AG04450 (cell line): Measurements from ENCODE around the gene CALY. TPM values are rescaled to one million over a fixed set of nuclear protein-coding genes. Genes with fewer than 3 reads are reported as not detected.

Source experiments
- CTCF ChIA-PET: fragments of 300-600, 350-600 bp; formaldehyde crosslinking; extraction: SDS; loops from one replicate; lab custom pipeline; 2022; ENCODE audit warnings: antibody characterized with exemption, inconsistent platforms; lab: Charles Lee
- POLR2A ChIA-PET: fragments of 350-600 bp; formaldehyde crosslinking; extraction: SDS; loops from one replicate; lab custom pipeline; 2021; ENCODE audit warnings: antibody characterized with exemption, inconsistent platforms; lab: Yijun Ruan, JAX
- DNase-seq: peaks from one replicate; pipeline ENCODE4 v3.0.0-alpha.2; 2011; ENCODE audit warnings: low read depth, low spot score
- H3K27ac ChIP-seq: one replicate; pipeline ENCODE4 v1.5.1; 2012; ENCODE audit warnings: low read depth, low read length, control low read depth
- H3K27me3 ChIP-seq: one replicate; pipeline ENCODE4 v1.6.0; 2012; ENCODE audit warnings: low read length; ENCODE audit not compliant: control insufficient read depth, insufficient read depth
- H3K4me3 ChIP-seq: 2 replicates; pipeline ENCODE4 v1.5.1; 2011; ENCODE audit warnings: mild to moderate bottlenecking, low read depth, low read length, control low read depth
- H3K9me3 ChIP-seq: 2 replicates; pipeline ENCODE4 v1.5.1; 2012; ENCODE audit warnings: low read length; ENCODE audit not compliant: control insufficient read depth, insufficient read depth
- polyA plus RNA-seq: library from polyadenylated mRNA; depleted of rRNA; stranded (reverse); fragments of >200 nt; gene quantifications from 2 replicates; pipeline ENCODE4 v1.2.3, GENCODE V29; 2011
- TF ChIP-seq, protein P1 (sequence below): IDR thresholded peaks from 2 replicates; pipeline ENCODE4 v1.5.1; 2011; ENCODE audit warnings: low read depth, low read length, control low read depth, inconsistent platforms

Gene CALY
- polyA plus RNA-seq, 1 experiment = 0.16 TPM

DNA sequence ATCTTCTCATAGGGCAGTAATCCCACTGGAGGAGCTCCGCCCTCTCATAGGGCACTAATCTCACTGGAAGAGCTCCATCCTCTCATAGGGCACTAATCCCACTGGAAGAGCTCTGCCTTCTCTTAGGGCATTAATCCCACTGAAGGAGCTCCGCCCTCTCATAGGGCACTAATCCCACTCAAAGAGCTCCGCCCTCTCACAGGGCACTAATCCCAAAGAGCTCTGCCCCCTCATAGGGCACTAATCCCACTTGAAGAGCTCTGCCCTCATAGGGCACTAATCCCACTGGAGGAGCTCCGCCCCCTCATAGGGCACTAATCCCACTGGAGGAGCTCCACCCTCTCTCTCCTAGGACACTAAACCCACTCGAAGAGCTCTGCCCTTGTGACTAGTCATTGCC is 24.5 kb upstream of the CALY start:
- Histone ChIP-seq H3K4me3 (no peak overlapping the region), H3K27ac (no peak overlapping the region), H3K9me3 (no peaks in the 10 kb centered on the region; the same call in 1 of the 2 replicates), H3K27me3 (no peaks in the 10 kb centered on the region)
- TF ChIP-seq, protein P1, sequence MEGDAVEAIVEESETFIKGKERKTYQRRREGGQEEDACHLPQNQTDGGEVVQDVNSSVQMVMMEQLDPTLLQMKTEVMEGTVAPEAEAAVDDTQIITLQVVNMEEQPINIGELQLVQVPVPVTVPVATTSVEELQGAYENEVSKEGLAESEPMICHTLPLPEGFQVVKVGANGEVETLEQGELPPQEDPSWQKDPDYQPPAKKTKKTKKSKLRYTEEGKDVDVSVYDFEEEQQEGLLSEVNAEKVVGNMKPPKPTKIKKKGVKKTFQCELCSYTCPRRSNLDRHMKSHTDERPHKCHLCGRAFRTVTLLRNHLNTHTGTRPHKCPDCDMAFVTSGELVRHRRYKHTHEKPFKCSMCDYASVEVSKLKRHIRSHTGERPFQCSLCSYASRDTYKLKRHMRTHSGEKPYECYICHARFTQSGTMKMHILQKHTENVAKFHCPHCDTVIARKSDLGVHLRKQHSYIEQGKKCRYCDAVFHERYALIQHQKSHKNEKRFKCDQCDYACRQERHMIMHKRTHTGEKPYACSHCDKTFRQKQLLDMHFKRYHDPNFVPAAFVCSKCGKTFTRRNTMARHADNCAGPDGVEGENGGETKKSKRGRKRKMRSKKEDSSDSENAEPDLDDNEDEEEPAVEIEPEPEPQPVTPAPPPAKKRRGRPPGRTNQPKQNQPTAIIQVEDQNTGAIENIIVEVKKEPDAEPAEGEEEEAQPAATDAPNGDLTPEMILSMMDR = no peak
- ChIA-PET POLR2A (interaction anchor here (1.1 to 1.9 kb wide), 3 partner anchors 9 to 17 kb away, joined by 3 to 4 read pairs (median 3); partner anchors contain the start of gene PAOX), CTCF (interaction anchor here (2.1 kb wide), 1 partner anchor 32 kb away, joined by 20 read pairs; no protein-coding TSS in a partner anchor)
- DNase-seq = no peak

DNA sequence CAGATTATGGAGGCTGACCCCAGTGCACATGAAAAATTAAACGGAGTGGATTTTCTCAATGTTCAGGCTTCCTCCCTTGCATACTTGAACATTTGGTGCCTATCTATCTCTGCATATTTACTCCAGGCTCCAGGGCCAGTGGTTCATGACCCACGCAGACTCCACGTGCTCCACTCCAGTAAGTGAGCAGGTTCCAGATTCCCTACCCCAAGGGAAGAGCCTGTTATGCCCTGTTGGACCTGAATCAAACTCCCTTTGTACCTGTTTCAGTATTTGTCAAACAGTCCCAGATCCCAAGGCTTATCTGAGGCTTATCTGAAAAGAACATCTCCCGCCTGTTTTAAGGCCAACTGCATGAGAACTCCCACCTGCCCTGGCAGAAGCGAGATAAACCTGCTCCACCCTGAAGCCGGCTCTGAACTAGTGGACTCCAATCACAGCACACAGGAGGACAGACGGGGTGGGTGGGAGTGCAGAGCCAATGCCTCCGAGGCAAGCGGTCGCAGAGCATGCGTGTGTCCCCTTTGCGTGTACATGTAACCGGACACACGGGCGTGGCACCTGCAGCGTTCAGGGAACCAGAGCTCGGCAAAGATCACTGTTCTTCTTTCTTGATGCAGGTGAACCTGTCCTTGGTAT is 23.4 kb upstream of the CALY start:
- H3K27me3 ChIP-seq = no peaks in the 10 kb centered on the region
- H3K9me3 ChIP-seq = no peaks in the 10 kb centered on the region; the same call in 1 of the 2 replicates
- TF ChIP-seq, protein P1 = no peak
- DNase-seq = no peak
- H3K27ac ChIP-seq = no peak overlapping the region
- POLR2A ChIA-PET = interaction anchor here (1.4 to 1.9 kb wide), 2 partner anchors 10 to 18 kb away, joined by 3 to 4 read pairs; partner anchors contain the start of gene PAOX
- no peak overlapping the region for H3K4me3 ChIP-seq
- CTCF ChIA-PET = interaction anchor here (0.5 to 2.5 kb wide), 2 partner anchors 30 to 1151 kb away, joined by 3 to 13 read pairs; no protein-coding TSS in a partner anchor

DNA sequence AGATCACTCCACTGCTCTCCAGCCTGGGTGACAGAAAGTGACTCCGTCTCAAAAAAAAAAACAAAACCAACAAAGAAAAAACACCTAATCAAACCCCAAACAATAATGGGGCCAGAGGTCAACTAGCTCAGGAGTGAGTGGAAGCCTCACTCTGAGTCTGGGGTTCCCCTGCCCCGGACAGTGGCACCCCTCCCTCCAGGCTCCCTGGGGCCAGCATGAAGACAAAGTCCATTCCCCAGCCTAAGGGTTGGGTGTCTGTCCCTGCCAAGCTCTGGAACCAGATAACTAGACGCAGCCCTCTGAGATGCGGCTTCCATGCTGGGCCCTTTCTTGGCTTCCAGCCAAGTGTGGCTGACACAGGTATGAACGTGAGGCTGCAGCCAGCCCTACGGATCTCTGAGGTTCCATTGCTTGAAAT is 22.9 kb upstream of the CALY start:
- no peak overlapping the region for H3K27ac ChIP-seq
- ChIA-PET CTCF (interaction anchor here (0.5 to 2.5 kb wide), 2 partner anchors 30 to 1151 kb away, joined by 3 to 13 read pairs; no protein-coding TSS in a partner anchor), POLR2A (no interaction called here)
- H3K27me3 ChIP-seq = no peaks in the 10 kb centered on the region
- H3K4me3 ChIP-seq = no peak overlapping the region
- TF ChIP-seq, protein P1 = no peak
- no peak for DNase-seq
- no peaks in the 10 kb centered on the region; the same call in 1 of the 2 replicates for H3K9me3 ChIP-seq

DNA sequence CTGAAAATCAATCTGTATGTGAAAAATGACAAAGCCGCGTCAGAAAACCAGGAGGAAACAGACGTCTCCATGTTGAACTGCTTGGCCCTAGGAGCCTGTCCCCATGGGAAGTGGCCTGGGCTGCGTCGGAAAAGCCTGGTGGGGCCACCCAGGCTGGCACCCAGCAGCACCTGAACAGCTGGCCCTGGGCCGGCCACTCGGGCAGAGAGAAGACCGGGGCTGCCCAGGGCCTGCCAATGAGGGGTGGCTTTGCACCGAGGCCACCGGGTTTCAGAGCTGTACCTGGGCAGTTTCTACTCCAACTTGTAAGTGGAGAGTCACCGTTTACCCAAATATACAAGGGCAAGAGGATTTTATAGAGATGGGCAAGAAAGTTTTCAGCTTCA is 22.2 kb upstream of the CALY start:
- TF ChIP-seq, protein P1 = no peak
- DNase-seq = no peak
- H3K27ac ChIP-seq = no peak overlapping the region
- no peaks in the 10 kb centered on the region for H3K27me3 ChIP-seq
- no peaks in the 10 kb centered on the region; the same call in 1 of the 2 replicates for H3K9me3 ChIP-seq
- ChIA-PET CTCF (interaction anchor here (2.5 kb wide), 1 partner anchor 29 kb away, joined by 13 read pairs; no protein-coding TSS in a partner anchor), POLR2A (no interaction called here)
- no peak overlapping the region for H3K4me3 ChIP-seq
